Adipose tissue (tissue), 3 donors: ENCODE results near the gene DLGAP1. TPM values are rescaled to one million over a fixed set of nuclear protein-coding genes. Genes with fewer than 3 reads are reported as not detected.

Source experiments
- H3K27ac ChIP-seq: one replicate; pipeline ENCODE4 v1.5.1; 2013; ENCODE audit warnings: low read depth, low read length
- WGBS, 3 donors: extraction: QIAGEN DNeasy Blood & Tissue Kit; methylation state at CpG; one replicate each; pipeline ENCODE4 v1.1.7; 2013; 5-methylcytosine and 5-hydroxymethylcytosine counted together
- polyA plus RNA-seq, 3 donors: library from polyadenylated mRNA; stranded (reverse); fragments of 200-250 nt; gene quantifications; one replicate each; pipeline ENCODE4 v1.2.3, GENCODE V29; 2013
- donor health status: healthy with polysubstance abuse.
- donor health status: Bipolar disorder and iron deficiency.
- donor health status: healthy.

Gene DLGAP1
- polyA plus RNA-seq, 3 donors = 0.06 to 0.22 (median 0.09) TPM

GRCh38 chr18:3455907-3456685 lies 999.0 kb downstream of the DLGAP1 start:
- no peak overlapping the region for H3K27ac ChIP-seq
- 55 to 87% (median 79%) methylated on average over 10 of the region's 10 CpGs for WGBS, 3 donors

GRCh38 chr18:3455090-3455635 lies 999.9 kb downstream of the DLGAP1 start:
- 33 to 39% (median 38%) methylated on average over 3 of the region's 3 CpGs for WGBS, 3 donors
- H3K27ac ChIP-seq = no peak overlapping the region

- H3K27ac ChIP-seq = no peak overlapping the region
- WGBS, 3 donors = 1 to 2% (median 1%) methylated on average over 4 of the region's 4 CpGs
Measured at GRCh38 chr18:3454365-3455089, 1000.6 kb downstream of the DLGAP1 start.

GRCh38 chr18:3453540-3454364 lies 1001.4 kb downstream of the DLGAP1 start:
- H3K27ac ChIP-seq = no peak overlapping the region
- 5 to 20% (median 13%) methylated on average over 21 of the region's 21 CpGs for WGBS, 3 donors

GRCh38 chr18:3452750-3453539 lies 1002.2 kb downstream of the DLGAP1 start:
- WGBS, 3 donors = 44 to 61% (median 54%) methylated on average over 17 of the region's 17 CpGs
- H3K27ac ChIP-seq = peak overlapping the region; percentile 29

- peak overlapping the region; percentile 87 for H3K27ac ChIP-seq
- WGBS, 3 donors = 1 to 3% (median 1%) methylated on average over 47 to 53 of the region's 53 CpGs
Measured at GRCh38 chr18:3451989-3452749, 1002.9 kb downstream of the DLGAP1 start.

- WGBS, 3 donors = 0% methylated on average over 50 of the region's 50 CpGs
- peak overlapping the region; percentile 99 for H3K27ac ChIP-seq
Measured at GRCh38 chr18:3451183-3451988, 1003.7 kb downstream of the DLGAP1 start.

GRCh38 chr18:3450799-3451182 lies 1004.3 kb downstream of the DLGAP1 start:
- peak overlapping the region; percentile 99 for H3K27ac ChIP-seq
- WGBS, 3 donors = 0 to 1% (median 1%) methylated on average over 28 to 30 of the region's 30 CpGs

GRCh38 chr18:3450012-3450798 lies 1004.9 kb downstream of the DLGAP1 start, which contains the start of gene TGIF1:
TSS of gene TGIF1 (plus strand) at chr18:3450172. CDS start at chr18:3450490, 318 bp downstream.
- H3K27ac ChIP-seq = peak within 1 kb of the TSS; percentile 99
- WGBS, 3 donors = 0 to 1% (median 1%) methylated on average over 53 to 70 of the region's 71 CpGs

- H3K27ac ChIP-seq = peak overlapping the region; percentile 99
- 0 to 1% (median 0%) methylated on average over 41 to 47 of the region's 47 CpGs for WGBS, 3 donors
Measured at GRCh38 chr18:3449512-3450011, 1005.5 kb downstream of the DLGAP1 start.

- peak overlapping the region; percentile 60 for H3K27ac ChIP-seq
- 0% methylated on average over 38 of the region's 38 CpGs for WGBS, 3 donors
Measured at GRCh38 chr18:3448838-3449511, 1006.1 kb downstream of the DLGAP1 start.

- WGBS, 3 donors = 0% methylated on average over 62 to 63 of the region's 63 CpGs
- H3K27ac ChIP-seq = peak overlapping the region; percentile 60
Measured at GRCh38 chr18:3447895-3448837, 1006.9 kb downstream of the DLGAP1 start.

- H3K27ac ChIP-seq = peak overlapping the region; percentile 60
- 3 to 5% (median 4%) methylated on average over 22 of the region's 22 CpGs for WGBS, 3 donors
Measured at GRCh38 chr18:3447068-3447894, 1007.8 kb downstream of the DLGAP1 start.
